A549 (cell line): ENCODE results near the gene SLFN11.

Source experiments
- CTCF ChIP-seq: fragments of >200 bp; sonication (Bioruptor Twin); formaldehyde crosslinking; IDR thresholded peaks from 3 replicates; pipeline ENCODE4 v1.5.1; 2016
- EP300 ChIP-seq, 2 experiments: fragments of >200 bp; sonication (Bioruptor Twin); formaldehyde crosslinking; IDR thresholded peaks; 2 replicates in 1 of 2; 3 replicates in 1 of 2; pipeline ENCODE4 v1.6.1; 2016 to 2017
- ESRRA ChIP-seq: fragments of 150-350 bp; IDR thresholded peaks from 2 replicates; pipeline ENCODE4 v1.6.1; 2014; ENCODE audit warnings: mild to moderate bottlenecking, low read length, borderline replicate concordance
- FOSL2 ChIP-seq, 2 experiments: fragments of 450-650 bp in 1 of 2; fragments of >200 bp in 1 of 2; sonication (Bioruptor Twin) in 1 of 2; formaldehyde crosslinking; IDR thresholded peaks; 2 replicates each; pipeline versions ENCODE4 v1.5.0 to v1.6.1; 2016 to 2020; ENCODE audit warnings: mild to moderate bottlenecking in 1 of 2, moderate library complexity in 1 of 2
- POLR2A ChIP-seq: IDR thresholded peaks from 2 replicates; pipeline ENCODE4 v1.6.1; 2012; ENCODE audit warnings: mild to moderate bottlenecking, low read length
- REST ChIP-seq: fragments of 200-600 bp; sonication (generic); IDR thresholded peaks from 2 replicates; pipeline ENCODE4 v1.6.1; 2016; ENCODE audit warnings: antibody characterized with exemption, mild to moderate bottlenecking, moderate library complexity
- RFX5 ChIP-seq: fragments of 450-650 bp; IDR thresholded peaks from 2 replicates; pipeline ENCODE4 v1.7.1; 2014; ENCODE audit warnings: antibody characterized with exemption, mild to moderate bottlenecking, moderate library complexity
- TP53 ChIP-seq: fragments of 250-450 bp; sonication (Bioruptor Pico); IDR thresholded peaks from 2 replicates; pipeline ENCODE4 v1.5.0; 2021; ENCODE audit warnings: mild to moderate bottlenecking, moderate library complexity
- USF2 ChIP-seq: fragments of 450-650 bp; IDR thresholded peaks from 2 replicates; pipeline ENCODE4 v1.6.1; 2014; ENCODE audit warnings: antibody characterized with exemption

GRCh38 chr17:35407531-35407930 lies 34.1 kb upstream of the SLFN11 start:
- no peak for TF ChIP-seq CTCF
- TF ChIP-seq ESRRA: no peak
- no peak for TF ChIP-seq POLR2A
- TF ChIP-seq RFX5: no peak
- no peak for TF ChIP-seq REST
- TF ChIP-seq FOSL2 (IDR thresholded peaks at IDR 0.05): no peak
- TF ChIP-seq FOSL2 (CRISPR knock-in tag; IDR thresholded peaks at IDR 0.05): no peak
- TF ChIP-seq TP53 (CRISPR knock-in tag): no peak
- no peak for TF ChIP-seq USF2
- TF ChIP-seq EP300 (IDR thresholded peaks at IDR 0.05): no peak
